Non-pigmented ciliary epithelial cell (primary cell): ENCODE measurements around the gene ELF1.
"Not testable (repeated sequence)": the region's sequence is repeated elsewhere in the genome, so short reads cannot be mapped to it uniquely, and the experiment has no call there.

Experiments
- DNase-seq: peaks from one replicate; pipeline ENCODE4 v3.0.0-alpha.2; 2010; ENCODE audit warnings: low read depth

Gene ELF1

GRCh38 chr13:40982772-40983171 is 36.3 kb downstream of the ELF1 start:
- DNase-seq, result no peak

GRCh38 chr13:40981949-40982348 is 37.2 kb downstream of the ELF1 start:
- DNase-seq, result no peak

GRCh38 chr13:40981361-40981760 is 37.8 kb downstream of the ELF1 start:
- DNase-seq, result no peak

GRCh38 chr13:40980461-40980860 is 38.7 kb downstream of the ELF1 start:
- no peak for DNase-seq

- no peak for DNase-seq
These were observed 39.9 kb downstream of the ELF1 start for GRCh38 chr13:40979232-40979631.

- not testable (repeated sequence) for DNase-seq
These were observed 41.0 kb downstream of the ELF1 start for GRCh38 chr13:40978109-40978508.

- DNase-seq, result no peak
These were observed 43.7 kb downstream of the ELF1 start for GRCh38 chr13:40975441-40975840.

- DNase-seq, result no peak
These were observed 44.4 kb downstream of the ELF1 start for GRCh38 chr13:40974460-40975407.

GRCh38 chr13:40973409-40973808 is 45.7 kb downstream of the ELF1 start:
- no peak for DNase-seq

- no peak for DNase-seq
These were observed 47.8 kb downstream of the ELF1 start for GRCh38 chr13:40971321-40971720.

GRCh38 chr13:40970803-40971202 is 48.3 kb downstream of the ELF1 start:
- DNase-seq, result no peak

- no peak for DNase-seq
These were observed 49.8 kb downstream of the ELF1 start for GRCh38 chr13:40969169-40969901.

GRCh38 chr13:40968416-40969000 is 50.6 kb downstream of the ELF1 start:
- DNase-seq, result no peak

- no peak for DNase-seq
These were observed 52.8 kb downstream of the ELF1 start for GRCh38 chr13:40966298-40966697.

GRCh38 chr13:40963927-40964326 is 55.2 kb downstream of the ELF1 start:
- DNase-seq, result no peak

GRCh38 chr13:40961826-40962225 is 57.3 kb downstream of the ELF1 start:
- DNase-seq, result no peak

- no peak for DNase-seq
These were observed 57.9 kb downstream of the ELF1 start for GRCh38 chr13:40961214-40961613.

- no peak for DNase-seq
These were observed 58.4 kb downstream of the ELF1 start for GRCh38 chr13:40960716-40961115.

- DNase-seq, result no peak
These were observed 60.5 kb downstream of the ELF1 start for GRCh38 chr13:40958655-40959054.

GRCh38 chr13:40946485-40946884 is 72.6 kb downstream of the ELF1 start:
- no peak for DNase-seq

- no peak for DNase-seq
These were observed 76.0 kb downstream of the ELF1 start for GRCh38 chr13:40943073-40943472.

- DNase-seq, result no peak
These were observed 77.5 kb downstream of the ELF1 start for GRCh38 chr13:40941581-40941980.

- DNase-seq, result no peak
These were observed 78.3 kb downstream of the ELF1 start for GRCh38 chr13:40940841-40941240.
